ENCODE data around the gene FAM200C. TPM values are rescaled to one million over a fixed set of nuclear protein-coding genes. Genes with fewer than 3 reads are reported as not detected.
A peak's percentile ranks its signal among the peaks of the same experiment; 100 is the strongest.
"Not testable (repeated sequence)": the region's sequence is repeated elsewhere in the genome, so short reads cannot be mapped to it uniquely, and the experiment has no call there.

FAM200C gene
- total RNA-seq, 1 donor from 2014 or later, result 8.1 TPM

DNA sequence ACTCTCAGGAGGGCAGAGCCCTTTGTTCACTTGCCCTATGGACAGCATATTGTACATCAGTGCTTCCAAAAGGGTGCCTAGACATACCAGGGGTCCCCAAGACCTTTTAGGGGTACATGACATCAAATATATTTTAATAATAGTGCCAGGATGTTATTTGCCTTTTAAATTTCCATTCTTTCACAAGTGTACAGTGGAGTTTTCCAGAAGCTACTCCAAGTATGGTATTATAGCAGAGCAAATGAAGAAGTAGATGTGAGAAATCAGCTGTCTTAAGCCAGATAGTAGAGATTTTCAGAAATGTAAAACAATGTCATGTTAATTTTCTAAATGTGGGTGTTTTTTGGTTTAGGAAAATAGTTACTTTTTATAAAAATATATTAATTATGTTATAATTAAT, 37.4 kb upstream of the FAM200C start:
- DNase-seq (ENCODE audit: extremely low spot score, unreplicated experiment), result no peak
- no peaks in the 10 kb centered on the region for H3K36me3 Mint-ChIP-seq
- no peaks in the 10 kb centered on the region for H3K9me3 Mint-ChIP-seq
- H3K27ac Mint-ChIP-seq, result no peak overlapping the region
- peaks cover 23% of the 10 kb centered on the region for H3K4me1 Mint-ChIP-seq (ENCODE audit: unreplicated experiment)
- TF ChIP-seq, protein P1, sequence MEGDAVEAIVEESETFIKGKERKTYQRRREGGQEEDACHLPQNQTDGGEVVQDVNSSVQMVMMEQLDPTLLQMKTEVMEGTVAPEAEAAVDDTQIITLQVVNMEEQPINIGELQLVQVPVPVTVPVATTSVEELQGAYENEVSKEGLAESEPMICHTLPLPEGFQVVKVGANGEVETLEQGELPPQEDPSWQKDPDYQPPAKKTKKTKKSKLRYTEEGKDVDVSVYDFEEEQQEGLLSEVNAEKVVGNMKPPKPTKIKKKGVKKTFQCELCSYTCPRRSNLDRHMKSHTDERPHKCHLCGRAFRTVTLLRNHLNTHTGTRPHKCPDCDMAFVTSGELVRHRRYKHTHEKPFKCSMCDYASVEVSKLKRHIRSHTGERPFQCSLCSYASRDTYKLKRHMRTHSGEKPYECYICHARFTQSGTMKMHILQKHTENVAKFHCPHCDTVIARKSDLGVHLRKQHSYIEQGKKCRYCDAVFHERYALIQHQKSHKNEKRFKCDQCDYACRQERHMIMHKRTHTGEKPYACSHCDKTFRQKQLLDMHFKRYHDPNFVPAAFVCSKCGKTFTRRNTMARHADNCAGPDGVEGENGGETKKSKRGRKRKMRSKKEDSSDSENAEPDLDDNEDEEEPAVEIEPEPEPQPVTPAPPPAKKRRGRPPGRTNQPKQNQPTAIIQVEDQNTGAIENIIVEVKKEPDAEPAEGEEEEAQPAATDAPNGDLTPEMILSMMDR (conservative IDR thresholded peaks at IDR 0.05), result no peak
- H3K27me3 Mint-ChIP-seq, result peaks cover 17% of the 10 kb centered on the region
- H3K4me3 Mint-ChIP-seq, result no peak overlapping the region

DNA sequence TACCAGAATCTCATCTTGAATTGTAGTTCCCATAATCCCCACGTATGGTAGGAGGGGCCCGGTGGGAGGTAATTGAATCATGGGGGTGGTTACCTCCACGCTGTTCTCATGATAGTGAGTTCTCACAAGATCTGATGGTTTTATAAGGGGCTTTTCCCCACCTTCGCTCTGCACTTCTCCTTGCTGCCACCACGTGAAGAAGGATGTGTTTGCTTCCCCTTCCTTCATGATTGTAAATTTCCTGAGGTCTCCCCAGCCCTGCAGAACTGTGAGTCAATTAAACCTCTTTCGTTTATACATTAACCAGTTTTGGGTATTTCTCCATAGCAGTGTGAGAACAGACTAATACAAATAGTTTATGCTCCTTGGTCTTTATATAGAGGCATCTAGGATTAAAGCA, 36.8 kb upstream of the FAM200C start:
- H3K27ac Mint-ChIP-seq; H3K4me3 Mint-ChIP-seq; H3K36me3 Mint-ChIP-seq; DNase-seq (ENCODE audit: extremely low spot score, unreplicated experiment); H3K9me3 Mint-ChIP-seq: not testable (repeated sequence)
- Mint-ChIP-seq H3K4me1 (ENCODE audit: unreplicated experiment) (peaks cover 23% of the 10 kb centered on the region), H3K27me3 (peaks cover 17% of the 10 kb centered on the region)

DNA sequence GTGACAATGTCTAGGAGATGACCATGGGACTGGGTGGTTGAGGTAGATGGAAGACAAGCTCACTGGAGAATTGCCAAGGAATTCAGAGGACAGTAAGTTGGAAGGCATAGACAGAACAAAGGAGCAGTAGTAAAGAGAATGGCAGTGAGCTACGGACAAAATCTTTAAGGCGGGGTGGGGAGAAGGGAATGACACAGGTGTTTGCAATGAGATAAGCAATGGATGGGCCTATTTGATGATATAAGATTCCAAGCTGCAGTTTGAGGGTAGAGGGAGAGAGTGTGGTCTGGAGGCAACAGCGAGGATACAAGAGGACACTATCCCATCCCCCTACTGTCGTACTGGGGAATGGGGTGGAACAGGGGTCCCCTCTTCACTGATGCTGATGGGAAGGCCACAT, 36.2 kb upstream of the FAM200C start:
- Mint-ChIP-seq H3K9me3 (no peaks in the 10 kb centered on the region), H3K4me3 (no peak overlapping the region), H3K27ac (no peak overlapping the region)

DNA sequence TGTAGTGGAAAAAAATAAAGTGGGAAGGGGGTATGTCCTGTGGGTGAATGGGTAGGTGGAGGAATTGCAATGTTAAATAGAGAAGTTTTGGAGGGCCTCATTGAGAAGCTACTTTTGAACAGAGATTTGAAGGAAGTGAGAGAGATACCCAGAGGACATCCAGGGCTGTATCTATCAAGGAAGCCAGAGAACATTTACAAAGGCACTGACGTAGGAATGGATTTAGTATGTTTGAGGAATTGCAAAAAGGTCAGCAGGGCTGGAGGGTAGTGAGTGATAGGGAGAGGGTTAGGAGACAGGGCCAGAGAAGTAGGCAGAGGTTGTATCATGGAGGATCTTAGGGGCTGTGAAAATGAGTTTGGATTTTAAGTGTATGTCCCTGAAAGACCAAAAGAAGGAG, 35.7 kb upstream of the FAM200C start:
- no peaks in the 10 kb centered on the region for H3K36me3 Mint-ChIP-seq
- H3K27ac Mint-ChIP-seq, result no peak overlapping the region
- no peak overlapping the region for H3K4me3 Mint-ChIP-seq
- H3K9me3 Mint-ChIP-seq, result no peaks in the 10 kb centered on the region
- H3K27me3 Mint-ChIP-seq, result peaks cover 17% of the 10 kb centered on the region
- TF ChIP-seq, protein P1 (conservative IDR thresholded peaks at IDR 0.05), result no peak
- H3K4me1 Mint-ChIP-seq (ENCODE audit: unreplicated experiment), result peaks cover 23% of the 10 kb centered on the region
- DNase-seq (ENCODE audit: extremely low spot score, unreplicated experiment), result no peak

More for the DNA sequence above, 36.2 kb upstream of the FAM200C start:
- no peak for DNase-seq (ENCODE audit: extremely low spot score, unreplicated experiment)
- Mint-ChIP-seq H3K27me3 (peaks cover 17% of the 10 kb centered on the region), H3K4me1 (ENCODE audit: unreplicated experiment) (peaks cover 23% of the 10 kb centered on the region), H3K36me3 (no peaks in the 10 kb centered on the region)
- TF ChIP-seq, protein P1 (conservative IDR thresholded peaks at IDR 0.05), result no peak

DNA sequence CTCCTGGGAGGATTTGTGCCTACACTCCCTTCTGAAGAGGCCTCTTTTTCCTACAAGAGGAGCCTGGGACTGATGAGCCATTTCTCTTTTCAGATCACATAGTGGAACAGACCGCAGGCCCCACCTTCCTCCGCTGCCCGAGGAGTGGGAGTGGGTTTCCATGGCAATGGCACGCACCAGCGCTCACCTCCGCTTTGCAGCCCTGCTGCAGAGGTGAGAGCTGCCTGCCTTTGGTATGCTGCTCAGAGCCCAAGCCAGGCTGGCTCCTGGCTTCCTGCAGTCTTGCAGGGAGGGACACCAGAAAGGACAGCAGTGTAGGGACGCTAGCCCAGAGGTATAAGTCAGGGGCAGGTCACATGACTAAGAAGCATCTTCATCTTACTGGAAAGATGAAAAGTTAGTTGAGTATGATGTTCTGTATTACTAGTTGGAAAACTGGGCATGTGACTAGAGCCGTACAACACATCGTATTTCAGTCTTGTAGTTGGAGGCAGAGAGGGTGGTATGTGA, 34.2 kb upstream of the FAM200C start:
- H3K27me3 Mint-ChIP-seq, result peaks cover 15% of the 10 kb centered on the region
- peaks cover 3% of the 10 kb centered on the region for H3K36me3 Mint-ChIP-seq
- peak overlapping the region; percentile 65 for H3K27ac Mint-ChIP-seq
- peak; percentile 81 for DNase-seq (ENCODE audit: extremely low spot score, unreplicated experiment)
- H3K4me1 Mint-ChIP-seq (ENCODE audit: unreplicated experiment), result peaks cover 21% of the 10 kb centered on the region
- TF ChIP-seq, protein P1 (conservative IDR thresholded peaks at IDR 0.05), result no peak
- no peaks in the 10 kb centered on the region for H3K9me3 Mint-ChIP-seq
- H3K4me3 Mint-ChIP-seq, result peak overlapping the region; percentile 5

DNA sequence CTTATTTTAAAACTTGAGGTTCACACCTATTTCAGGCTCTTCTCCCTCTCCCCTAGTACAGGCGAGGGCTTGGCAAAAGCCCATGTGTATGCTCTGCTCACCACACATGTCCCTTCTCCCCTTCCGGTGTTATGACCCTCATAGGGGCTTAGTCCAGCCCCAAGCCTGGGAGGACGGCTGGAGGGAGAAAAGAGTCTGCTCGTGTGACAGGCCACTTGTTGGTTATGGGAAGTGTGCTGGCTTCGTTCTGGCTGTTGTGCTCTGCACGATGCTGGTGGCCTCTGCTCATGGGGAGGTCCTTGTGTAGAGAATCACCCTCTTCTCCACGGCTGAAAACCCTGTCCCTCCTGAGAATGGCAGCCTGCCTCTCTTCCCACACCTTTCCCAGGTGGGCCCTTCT, 32.9 kb upstream of the FAM200C start:
- no peak for DNase-seq (ENCODE audit: extremely low spot score, unreplicated experiment)
- Mint-ChIP-seq H3K4me3 (no peak overlapping the region), H3K27ac (no peak overlapping the region), H3K36me3 (peaks cover 3% of the 10 kb centered on the region), H3K27me3 (peaks cover 9% of the 10 kb centered on the region), H3K9me3 (no peaks in the 10 kb centered on the region), H3K4me1 (ENCODE audit: unreplicated experiment) (peaks cover 12% of the 10 kb centered on the region)
- TF ChIP-seq, protein P1 (conservative IDR thresholded peaks at IDR 0.05), result no peak
